ENCODE data around the gene GIPR. TPM values are rescaled to one million over a fixed set of nuclear protein-coding genes. Genes with fewer than 3 reads are reported as not detected.
A peak's percentile ranks its signal among the peaks of the same experiment; 100 is the strongest.

GIPR gene
- total and polyA plus RNA-seq, 2 of the 13 experiments (the other 11 are each of a cell fraction or from before 2014, with no cell fraction given): 0.15 to 1.2 TPM

GRCh38 chr19:45638930-45639729 lies 28.9 kb upstream of the GIPR start, which contains the start of gene EML2 (continued):
- TF ChIP-seq LRRFIP1 (CRISPR knock-in tag; conservative IDR thresholded peaks at IDR 0.05): no peak
- no peak for TF ChIP-seq ATF6 (CRISPR knock-in tag; conservative IDR thresholded peaks at IDR 0.05)
- no peak for TF ChIP-seq ZHX1 (CRISPR knock-in tag; IDR thresholded peaks at IDR 0.05; ENCODE audit: low read depth)
- TF ChIP-seq, protein P1, sequence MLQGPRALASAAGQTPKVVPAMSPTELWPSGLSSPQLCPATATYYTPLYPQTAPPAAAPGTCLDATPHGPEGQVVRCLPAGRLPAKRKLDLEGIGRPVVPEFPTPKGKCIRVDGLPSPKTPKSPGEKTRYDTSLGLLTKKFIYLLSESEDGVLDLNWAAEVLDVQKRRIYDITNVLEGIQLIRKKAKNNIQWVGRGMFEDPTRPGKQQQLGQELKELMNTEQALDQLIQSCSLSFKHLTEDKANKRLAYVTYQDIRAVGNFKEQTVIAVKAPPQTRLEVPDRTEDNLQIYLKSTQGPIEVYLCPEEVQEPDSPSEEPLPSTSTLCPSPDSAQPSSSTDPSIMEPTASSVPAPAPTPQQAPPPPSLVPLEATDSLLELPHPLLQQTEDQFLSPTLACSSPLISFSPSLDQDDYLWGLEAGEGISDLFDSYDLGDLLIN (CRISPR knock-in tag; IDR thresholded peaks at IDR 0.05; ENCODE audit: borderline replicate concordance): no peak
- no peak for TF ChIP-seq GMEB2 (CRISPR knock-in tag; IDR thresholded peaks at IDR 0.05; ENCODE audit: low read depth)
- TF ChIP-seq ZNF263 (CRISPR knock-in tag; IDR thresholded peaks at IDR 0.05): peak; percentile 60; the same call in 1 of the 2 replicates
- TF ChIP-seq ZNF530 (CRISPR knock-in tag; IDR thresholded peaks at IDR 0.05; ENCODE audit: low read depth): no peak
- TF ChIP-seq MAFF (IDR thresholded peaks at IDR 0.05; ENCODE audit: low read depth, low read length): no peak
- no peak for TF ChIP-seq ZBTB8A (CRISPR knock-in tag; IDR thresholded peaks at IDR 0.05; ENCODE audit: borderline replicate concordance, low read depth)
- no peak for TF ChIP-seq TRAFD1 (CRISPR knock-in tag; IDR thresholded peaks at IDR 0.05; ENCODE audit: borderline replicate concordance)
- TF ChIP-seq MYNN (CRISPR knock-in tag; IDR thresholded peaks at IDR 0.05; ENCODE audit: low read depth): no peak
